GM12878 (cell line): ENCODE results near the gene VANGL2. TPM values are rescaled to one million over a fixed set of nuclear protein-coding genes. Genes with fewer than 3 reads are reported as not detected.

Source experiments
- ATAC-seq: fragments of 200-7000 bp; cut with Tn5 transposase; 3 replicates; pipeline ENCODE4 v1.9.1; 2020; ENCODE audit warnings: mild to moderate bottlenecking, moderate library complexity
- BruUV-seq: library from RNA; stranded (reverse); fragments of 400-500 nt; replicated peaks from 2 replicates; lab custom pipeline; 2021; lab: Mats Ljungman, UMichigan
- CTCF ChIA-PET: fragments of 300-600 bp; sonication (Branson Sonifier 250); formaldehyde crosslinking; extraction: SDS; loops from one replicate; lab custom pipeline; 2021; ENCODE audit warnings: inconsistent platforms; lab: Yijun Ruan, JAX
- POLR2A ChIA-PET: fragments of 350-600 bp; formaldehyde crosslinking; extraction: SDS; loops from one replicate; lab custom pipeline; 2021; ENCODE audit warnings: inconsistent platforms; lab: Charles Lee
- RAD21 ChIA-PET: fragments of 300-600 bp; sonication (Branson Sonifier 250); formaldehyde crosslinking; loops from one replicate; lab custom pipeline; 2023; ENCODE audit warnings: antibody characterized with exemption; ENCODE audit not compliant: unreplicated experiment; lab: Charles Lee
- SMC1A ChIA-PET: fragments of 300-600 bp; sonication (Branson Sonifier 250); formaldehyde crosslinking; loops from one replicate; lab custom pipeline; 2023; ENCODE audit not compliant: unreplicated experiment, uncharacterized antibody; lab: Charles Lee
- DNase-seq: peaks from one replicate; pipeline ENCODE4 v3.0.0-alpha.2; 2011; ENCODE audit warnings: low read depth, low spot score
- FAIRE-seq: peaks from 3 replicates; lab custom pipeline; 2011; peaks lifted over from hg19 to GRCh38; lab: Jason Lieb, UNC
- H2AFZ ChIP-seq: 2 replicates; pipeline ENCODE4 v1.6.0; 2011; ENCODE audit warnings: low read depth, low read length, control low read depth; ENCODE audit not compliant: control insufficient read depth
- H3K27ac ChIP-seq: 2 replicates; pipeline ENCODE4 v1.5.1; 2011; ENCODE audit warnings: control low read depth; ENCODE audit not compliant: control insufficient read depth, insufficient read depth
- H3K27me3 ChIP-seq, 2 experiments: replicated peaks in 1 of 2; 2 replicates each; pipeline versions ENCODE4 v1.6.0 to v1.6.1; 2011; ENCODE audit warnings: low read length in 1 of 2; ENCODE audit not compliant: control insufficient read depth in 2 of 2, insufficient read depth in 2 of 2
- H3K36me3 ChIP-seq, 2 experiments: 2 replicates each; pipeline ENCODE4 v1.5.1; 2011; ENCODE audit warnings: low read length in 1 of 2; ENCODE audit not compliant: control insufficient read depth in 2 of 2, insufficient read depth in 2 of 2
- H3K4me1 ChIP-seq: 2 replicates; pipeline ENCODE4 v1.6.1; 2011; ENCODE audit warnings: mild to moderate bottlenecking, low read length, moderate library complexity, mixed read lengths; ENCODE audit not compliant: control insufficient read depth, insufficient read depth
- H3K4me2 ChIP-seq: 2 replicates; pipeline ENCODE4 v1.6.0; 2011; ENCODE audit warnings: control low read depth; ENCODE audit not compliant: control insufficient read depth, insufficient read depth
- H3K4me3 ChIP-seq: fragments of 200-600 bp; sonication (generic); 2 replicates; pipeline ENCODE4 v1.5.1; 2016
- H3K79me2 ChIP-seq: 2 replicates; pipeline ENCODE4 v1.6.0; 2011; ENCODE audit warnings: low read length; ENCODE audit not compliant: control insufficient read depth, insufficient read depth
- H3K9ac ChIP-seq: 2 replicates; pipeline ENCODE4 v1.8.0; 2011; ENCODE audit warnings: low read length, control low read depth, mixed read lengths; ENCODE audit not compliant: control insufficient read depth, insufficient read depth
- H3K9me3 ChIP-seq: replicated peaks from 3 replicates; pipeline ENCODE4 v1.5.1; 2011; ENCODE audit warnings: mild to moderate bottlenecking, low read length; ENCODE audit not compliant: control insufficient read depth, insufficient read depth
- H4K20me1 ChIP-seq: 2 replicates; pipeline ENCODE4 v1.6.0; 2011; ENCODE audit not compliant: control insufficient read depth, insufficient read depth
- E2F8 ChIP-seq: fragments of 450-650 bp; IDR thresholded peaks from 2 replicates; pipeline ENCODE4 v1.6.1; 2018; ENCODE audit warnings: mild to moderate bottlenecking, low read depth, moderate library complexity; ENCODE audit not compliant: partially characterized antibody
- WGBS: methylation state at CpG from one replicate; pipeline ENCODE4 v1.1.6; 2016; ENCODE audit warnings: low lambda C conversion rate; ENCODE audit not compliant: insufficient replicate concordance, insufficient coverage; ENCODE audit errors: missing lambda C conversion rate; 5-methylcytosine and 5-hydroxymethylcytosine counted together
- in situ Hi-C: fragments of 300-500 bp; cut with MboI; formaldehyde crosslinking; loops from 9 replicates; pipeline ENCODE4 v1.14.3; 2018; ENCODE audit warnings: mixed read lengths
- intact Hi-C: fragments of 100-400 bp; cut with micrococcal nuclease; formaldehyde crosslinking; loops from one replicate; pipeline ENCODE4 v1.14.2; 2022; ENCODE audit not compliant: unreplicated experiment
- polyA plus RNA-seq, 11 experiments: library from polyadenylated mRNA; depleted of rRNA in 4 of 11; unstranded in 6 of 11; stranded (reverse) in 5 of 11; fragments of >200 nt; fragmentation: Nextera tagmentation in 4 of 11; fragmentation: Illumina TruSeq in 1 of 11; extraction: Ambion mirVana in 4 of 11; extraction: Trizol in 1 of 11; gene quantifications; 1 replicate in 1 of 11; 2 replicates in 10 of 11; pipeline versions ENCODE4 v1.2.1 to v1.2.3, GENCODE V29; 2011 to 2016; ENCODE audit warnings: inconsistent platforms in 2 of 11, missing spikeins in 2 of 11, low read depth in 1 of 11
- total RNA-seq, 4 experiments: library from RNA; depleted of rRNA in 3 of 4; stranded (reverse); fragments of >200 nt in 3 of 4; fragmentation: Illumina TruSeq in 1 of 4; extraction: Trizol in 1 of 4; gene quantifications; 2 replicates each; pipeline versions ENCODE4 v1.2.1 to v1.2.3, GENCODE V29; 2013 to 2021

VANGL2 gene
- total and polyA plus RNA-seq, 10 of the 15 experiments (the other 5 are each of a cell fraction or from before 2014, with no cell fraction given), result 0.10 to 5.0 (median 0.27) TPM

GRCh38 chr1:160351629-160352028 is 48.7 kb upstream of the VANGL2 start:
- in situ Hi-C loops, result no loop called here
- FAIRE-seq, result no peak
- intact Hi-C loops, result no loop called here

More at GRCh38 chr1:160351629-160352028, 48.7 kb upstream of the VANGL2 start:
- H3K36me3 ChIP-seq, result peaks cover 39 to 57% of the 10 kb centered on the region in 2 experiments
- DNase-seq, result no peak
- no peak for TF ChIP-seq E2F8
- TF ChIP-seq, all 136 proteins: peak for 0
- ChIA-PET RAD21 (interaction anchor here (1.3 kb wide), 1 partner anchor 158 kb away, joined by 7 read pairs; no protein-coding TSS in a partner anchor), POLR2A (no interaction called here), SMC1A (interaction anchor here (1.1 to 2.2 kb wide), 2 partner anchors 17 to 25 kb away, joined by 3 to 9 read pairs; no protein-coding TSS in a partner anchor), CTCF (interaction anchor here (1.0 to 7.0 kb wide), 6 partner anchors 9 to 261 kb away, joined by 3 to 98 read pairs (median 4); no protein-coding TSS in a partner anchor)
- BruUV-seq, result no TSS peak
- H3K4me1 ChIP-seq, result peaks cover 7% of the 10 kb centered on the region
- no peak overlapping the region for H2AFZ ChIP-seq
- H3K4me3 ChIP-seq, result no peak overlapping the region
- ATAC-seq, result no peak
- H3K4me2 ChIP-seq, result no peak overlapping the region
- H3K27me3 ChIP-seq, result no peaks in the 10 kb centered on the region
- H3K79me2 ChIP-seq, result peaks cover 9% of the 10 kb centered on the region
- H3K9me3 ChIP-seq, result no peaks in the 10 kb centered on the region
- 87% methylated on average over 4 of the region's 4 CpGs for WGBS
- H3K27ac ChIP-seq, result no peak overlapping the region
- no peaks in the 10 kb centered on the region for H4K20me1 ChIP-seq
- no peak overlapping the region for H3K9ac ChIP-seq
